OCI-LY7 (cell line): Measurements from ENCODE around the gene CEP95. TPM values are rescaled to one million over a fixed set of nuclear protein-coding genes. Genes with fewer than 3 reads are reported as not detected.
A peak's percentile ranks its signal among the peaks of the same experiment; 100 is the strongest.

ENCODE experiments used
- Bru-seq: library from RNA; stranded (reverse); fragments of 400-500 nt; gene quantifications from one replicate; lab custom pipeline; 2021; lab: Mats Ljungman, UMichigan
- BruChase-seq, 2 experiments: library from RNA; stranded (reverse); fragments of 400-500 nt; gene quantifications; one replicate each; lab custom pipeline; 2021; lab: Mats Ljungman, UMichigan
- BruUV-seq: library from RNA; stranded (reverse); fragments of 400-500 nt; replicated peaks from 2 replicates; lab custom pipeline; 2021; lab: Mats Ljungman, UMichigan
- CTCF ChIA-PET: fragments of 300-600 bp; sonication (Branson Sonifier 250); formaldehyde crosslinking; loops from one replicate; lab custom pipeline; 2022; ENCODE audit warnings: antibody characterized with exemption; ENCODE audit not compliant: unreplicated experiment; lab: Charles Lee
- POLR2A ChIA-PET: fragments of 300-600 bp; sonication (Branson Sonifier 250); formaldehyde crosslinking; loops from one replicate; lab custom pipeline; 2022; ENCODE audit warnings: antibody characterized with exemption; lab: Charles Lee
- DNase-seq: peaks from one replicate; pipeline ENCODE4 v3.0.0-alpha.2; 2015; ENCODE audit warnings: low spot score
- H2AFZ ChIP-seq: fragments of 200-600 bp; sonication (generic), shearing (Covaris generic); 2 replicates; pipeline ENCODE4 v1.6.1; 2014; ENCODE audit warnings: mild to moderate bottlenecking, antibody characterized with exemption, low read length, moderate library complexity
- H3K27ac ChIP-seq: fragments of 200-600 bp; sonication (generic); 2 replicates; pipeline ENCODE4 v1.5.1; 2014; ENCODE audit warnings: mixed run types, low read depth, mild to moderate bottlenecking, moderate library complexity, low read length, inconsistent platforms; ENCODE audit not compliant: poor library complexity, severe bottlenecking
- H3K36me3 ChIP-seq: fragments of 200-600 bp; sonication (generic); 2 replicates; pipeline ENCODE4 v1.6.1; 2014; ENCODE audit warnings: mild to moderate bottlenecking, antibody characterized with exemption, low read length, moderate library complexity, mixed read lengths; ENCODE audit not compliant: insufficient read depth
- H3K4me1 ChIP-seq: fragments of 200-600 bp; sonication (generic); 2 replicates; pipeline ENCODE4 v1.5.1; 2014; ENCODE audit warnings: mild to moderate bottlenecking, low read length; ENCODE audit not compliant: insufficient read depth, poor library complexity, severe bottlenecking
- H3K4me2 ChIP-seq: fragments of 200-600 bp; sonication (generic); 2 replicates; pipeline ENCODE4 v1.6.1; 2014; ENCODE audit warnings: mild to moderate bottlenecking, low read length
- H3K4me3 ChIP-seq: fragments of 200-600 bp; sonication (generic); 2 replicates; pipeline ENCODE4 v1.5.1; 2014; ENCODE audit warnings: mild to moderate bottlenecking, low read depth, low read length; ENCODE audit not compliant: poor library complexity, severe bottlenecking
- H3K79me2 ChIP-seq: fragments of 200-600 bp; sonication (generic); 2 replicates; pipeline ENCODE4 v1.6.1; 2016; ENCODE audit warnings: low read depth, mild to moderate bottlenecking, low read length, moderate library complexity, mixed read lengths; ENCODE audit not compliant: insufficient read depth
- H3K9me2 ChIP-seq: fragments of 200-600 bp; sonication (generic); 2 replicates; pipeline ENCODE4 v1.6.1; 2016; ENCODE audit warnings: mild to moderate bottlenecking, low read length, mixed read lengths; ENCODE audit not compliant: insufficient read depth
- H3K9me3 ChIP-seq: fragments of 200-600 bp; sonication (generic); 2 replicates; pipeline ENCODE4 v1.6.1; 2014; ENCODE audit warnings: mild to moderate bottlenecking, mixed run types, low read length, mixed read lengths
- H4K20me1 ChIP-seq: fragments of 200-600 bp; sonication (generic); 2 replicates; pipeline ENCODE4 v1.6.1; 2014; ENCODE audit warnings: mild to moderate bottlenecking, antibody characterized with exemption, low read length, moderate library complexity, mixed read lengths; ENCODE audit not compliant: insufficient read depth
- CTCF ChIP-seq: fragments of 200-600 bp; sonication (generic); conservative IDR thresholded peaks from 2 replicates; pipeline ENCODE4 v1.5.1; 2014; ENCODE audit warnings: mild to moderate bottlenecking, antibody characterized with exemption, low read length, moderate library complexity, mixed read lengths
- EZH2phosphoT487 ChIP-seq: fragments of 200-600 bp; sonication (generic); IDR thresholded peaks from 2 replicates; pipeline ENCODE4 v1.6.1; 2018; ENCODE audit warnings: low read depth, borderline replicate concordance, mild to moderate bottlenecking, mixed run types, antibody characterized with exemption, low read length, moderate library complexity, mixed read lengths
- intact Hi-C: fragments of 100-400 bp; cut with micrococcal nuclease; formaldehyde crosslinking; loops from one replicate; pipeline ENCODE4 v1.10.0; 2022; ENCODE audit not compliant: unreplicated experiment
- long read RNA-seq: library from polyadenylated mRNA; stranded (forward); transcript quantifications from one replicate; pipeline ENCODE4 v2.0.0, GENCODE V29; 2022
- total RNA-seq, 2 experiments: library from RNA; depleted of rRNA in 1 of 2; stranded (reverse); fragments of >200 nt in 1 of 2; shearing (Covaris generic) in 1 of 2; gene quantifications; 2 replicates each; pipeline ENCODE4 v1.2.3, GENCODE V29; 2014 to 2022

Gene CEP95
- total RNA-seq (2014; rRNA removed; shearing (Covaris generic)) (62.7 and 87.9 TPM in 2 replicates), total RNA-seq (2022) (89.6 and 101 TPM in 2 replicates), Bru-seq, nascent RNA (percentile 94 among the genes with signal in this experiment), BruChase-seq, experiment 1, labeled RNA remaining after a 6-hour chase (percentile 90 among the genes with signal in this experiment), BruChase-seq, experiment 2, labeled RNA remaining after a 2-hour chase (percentile 93 among the genes with signal in this experiment)
- long read RNA-seq, transcript CEP95-203 (20 exons, 3,139 nt): major isoform, 16 of 51 reads
- long read RNA-seq, partial matches to known transcripts: 6 of 51 reads
- long read RNA-seq, other reads (novel, unspliced or antisense): 29 of 51 reads

GRCh38 chr17:64506576-64507412 lies at the start of gene CEP95:
Gene CEP95 (plus strand): TSS chr17:64506977. CDS start chr17:64507098, 121 bp downstream.
- H3K9me2 ChIP-seq: no peaks in the 10 kb centered on the region
- no TSS peak for BruUV-seq
- peaks cover 46% of the 10 kb centered on the region for H4K20me1 ChIP-seq
- peaks cover 84% of the 10 kb centered on the region for H3K79me2 ChIP-seq
- peak within 1 kb of the TSS; percentile 96 for H3K4me2 ChIP-seq
- H3K9me3 ChIP-seq: no peaks in the 10 kb centered on the region
- H3K4me3 ChIP-seq: peak within 1 kb of the TSS; percentile 100
- ChIA-PET CTCF (interaction anchor here (0.6 to 0.7 kb wide), 2 partner anchors 282 to 491 kb away, joined by 4 to 6 read pairs; no protein-coding TSS in a partner anchor), POLR2A (interaction anchor here (0.5 to 2.3 kb wide), 12 partner anchors 10 to 1628 kb away, joined by 3 to 11 read pairs (median 4); partner anchors contain the start of gene POLG2)
- no peak for TF ChIP-seq EZH2phosphoT487
- TF ChIP-seq CTCF: no peak
- peak within 1 kb of the TSS; percentile 90 for H3K27ac ChIP-seq
- DNase-seq: peak; percentile 97
- peaks cover 79% of the 10 kb centered on the region for H3K36me3 ChIP-seq
- peak within 1 kb of the TSS; percentile 71 for H2AFZ ChIP-seq
- intact Hi-C loops: no loop called here
- H3K4me1 ChIP-seq: peaks cover 34% of the 10 kb centered on the region

DNA sequence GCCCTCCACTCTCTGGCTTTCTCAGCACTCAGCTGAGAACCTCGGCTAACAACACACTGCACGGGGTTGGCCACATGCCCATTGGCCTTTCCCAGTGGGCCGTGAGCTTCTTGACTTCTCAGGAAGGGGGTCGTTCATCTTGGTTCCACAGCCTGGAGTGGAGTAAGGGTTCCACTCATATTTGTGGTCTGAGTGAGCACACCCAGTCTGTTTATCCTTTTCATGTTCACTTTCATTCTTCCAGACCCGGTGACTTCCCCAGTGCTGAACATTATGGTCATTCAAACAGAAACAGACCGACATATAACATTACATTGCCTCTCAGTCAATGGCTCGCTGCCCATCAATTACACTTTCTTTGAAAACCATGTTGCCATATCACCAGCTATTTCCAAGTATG lies 49.6 kb upstream of the CEP95 start:
- no peak overlapping the region for H2AFZ ChIP-seq
- intact Hi-C loops: no loop called here
- H3K4me1 ChIP-seq: peaks cover 56% of the 10 kb centered on the region
- peak overlapping the region; percentile 35 for H3K4me2 ChIP-seq
- H3K4me3 ChIP-seq: peak overlapping the region; percentile 7
- ChIA-PET POLR2A (interaction anchor here (1.0 to 1.4 kb wide), 3 partner anchors 8 to 13 kb away, joined by 3 read pairs; no protein-coding TSS in a partner anchor), CTCF (no interaction called here)
- H3K79me2 ChIP-seq: peaks cover 11% of the 10 kb centered on the region; the same call in 1 of the 2 replicates
- H3K9me2 ChIP-seq: no peaks in the 10 kb centered on the region
- peaks cover 13% of the 10 kb centered on the region; the same call in 1 of the 2 replicates for H3K9me3 ChIP-seq
- DNase-seq: no peak
- no peaks in the 10 kb centered on the region for H4K20me1 ChIP-seq
- peaks cover 86% of the 10 kb centered on the region for H3K36me3 ChIP-seq
- no peak for TF ChIP-seq CTCF
- no peak for TF ChIP-seq EZH2phosphoT487
- peak overlapping the region; percentile 94 for H3K27ac ChIP-seq
- BruUV-seq: no TSS peak
